GM03348 (cell line): ENCODE data around the gene NAV3.
"Not testable (repeated sequence)": the region's sequence is repeated elsewhere in the genome, so short reads cannot be mapped to it uniquely, and the experiment has no call there.

Experiments used
- DNase-seq: peaks from one replicate; pipeline ENCODE4 v3.0.0; 2012; ENCODE audit warnings: low spot score

Gene NAV3

DNA sequence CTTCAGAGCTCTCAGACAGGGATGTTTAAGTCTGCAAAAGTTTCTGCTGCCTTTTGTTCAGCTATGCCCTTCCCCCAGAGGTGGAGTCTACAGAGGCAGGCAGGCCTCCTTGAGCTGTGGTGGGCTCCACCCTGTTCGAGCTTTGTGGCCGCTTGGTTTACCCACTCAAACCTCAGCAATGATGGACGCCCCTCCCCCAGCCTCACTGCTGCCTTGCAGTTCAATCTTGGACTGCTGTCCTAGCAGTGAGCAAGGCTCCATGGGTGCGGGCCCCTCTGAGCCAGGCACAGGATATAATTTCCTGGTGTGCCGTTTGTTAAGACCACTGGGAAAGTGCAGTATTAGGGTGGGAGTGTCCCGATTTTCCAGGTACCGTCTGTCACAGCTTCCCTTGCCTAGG lies 427.0 kb downstream of the NAV3 start:
- DNase-seq: not testable (repeated sequence)

DNA sequence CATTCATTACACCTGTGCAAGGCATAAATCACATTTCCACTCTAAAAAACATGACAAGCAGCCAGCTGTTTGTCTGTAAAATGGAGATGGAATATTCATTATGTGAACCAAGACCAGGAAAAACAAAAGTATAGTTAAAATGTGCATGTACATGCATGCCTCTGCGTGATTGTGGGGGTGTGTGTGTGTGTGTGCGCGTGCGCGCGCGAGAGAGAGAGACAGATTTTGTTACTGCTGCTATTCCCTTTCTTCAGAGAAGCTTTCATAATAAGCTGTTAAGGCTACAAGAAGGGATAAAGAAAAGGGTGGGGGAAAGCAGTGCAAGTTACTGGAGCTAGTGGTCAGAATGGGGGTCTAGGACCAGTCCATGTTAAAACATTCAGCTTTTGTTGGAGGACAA lies 430.3 kb downstream of the NAV3 start:
- DNase-seq: no peak

DNA sequence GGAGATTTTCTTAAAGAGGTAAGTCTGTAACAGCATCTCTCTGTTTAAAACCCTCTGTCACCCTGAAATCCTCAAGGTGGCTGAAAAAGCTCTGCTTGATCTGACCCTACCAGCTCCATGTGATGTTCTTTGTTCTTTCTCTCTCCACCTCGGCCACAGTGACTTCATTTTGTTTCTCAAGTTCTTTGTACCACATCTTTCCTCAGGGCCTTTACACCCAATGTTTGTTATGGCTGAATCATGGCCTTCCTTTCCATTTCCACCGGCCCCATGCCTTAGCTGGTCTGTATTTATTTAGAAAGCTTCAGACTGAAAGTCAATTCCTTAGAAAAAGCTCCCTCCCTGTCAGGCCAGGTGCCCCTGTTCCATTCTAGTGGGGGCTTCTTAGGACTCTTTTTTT lies 431.2 kb downstream of the NAV3 start:
- no peak for DNase-seq
